ENCODE results near the gene GPC3. TPM values are rescaled to one million over a fixed set of nuclear protein-coding genes. Genes with fewer than 3 reads are reported as not detected.

The GPC3 gene
- total RNA-seq, 1 donor from 2014 or later: 1,039 TPM

DNA sequence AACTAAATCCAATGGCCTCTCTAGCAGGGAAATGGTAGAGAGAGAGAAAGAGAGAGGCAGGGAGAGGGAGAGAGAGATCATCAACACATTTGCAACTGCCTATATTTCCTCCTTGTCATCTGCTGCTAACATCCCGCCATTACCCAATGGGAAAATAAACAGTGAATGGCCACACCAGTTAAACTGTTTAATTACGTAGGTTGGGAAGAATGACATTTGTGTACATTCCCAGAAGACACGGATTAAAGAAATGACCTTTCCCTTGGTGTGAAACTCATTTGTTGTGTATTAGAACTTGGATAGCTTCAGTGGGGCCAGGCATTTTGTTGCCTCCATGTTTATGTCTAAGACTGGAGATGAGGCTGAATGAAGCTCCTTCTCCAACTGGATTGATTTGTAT lies 474.4 kb downstream of the GPC3 start:
- Histone ChIP-seq H3K9me3 (ENCODE audit: low read depth) (no peaks in the 10 kb centered on the region), H3F3A (ENCODE audit: low read depth) (no peaks in the 10 kb centered on the region), H2AFZ (replicated peaks) (no peak overlapping the region), H4K20me1 (ENCODE audit: low read depth) (no peaks in the 10 kb centered on the region), H3K4me1 (no peaks in the 10 kb centered on the region), H3K27ac (no peak overlapping the region), H3K4me3 (no peak overlapping the region), H3K9ac (no peak overlapping the region), H3K4me2 (no peak overlapping the region), H3K27me3 (no peaks in the 10 kb centered on the region), H3K79me2 (ENCODE audit: low read depth) (no peaks in the 10 kb centered on the region), H3K36me3 (no peaks in the 10 kb centered on the region)
- peaks cover 4% of the 10 kb centered on the region for H3K9me3 Mint-ChIP-seq
- H3K4me3 Mint-ChIP-seq: no peak overlapping the region
- no peak overlapping the region for H3K27ac Mint-ChIP-seq
- no peak for TF ChIP-seq EZH2phosphoT487 (IDR thresholded peaks at IDR 0.05)
- TF ChIP-seq EZH2 (IDR thresholded peaks at IDR 0.05): no peak
- TF ChIP-seq, protein P1, sequence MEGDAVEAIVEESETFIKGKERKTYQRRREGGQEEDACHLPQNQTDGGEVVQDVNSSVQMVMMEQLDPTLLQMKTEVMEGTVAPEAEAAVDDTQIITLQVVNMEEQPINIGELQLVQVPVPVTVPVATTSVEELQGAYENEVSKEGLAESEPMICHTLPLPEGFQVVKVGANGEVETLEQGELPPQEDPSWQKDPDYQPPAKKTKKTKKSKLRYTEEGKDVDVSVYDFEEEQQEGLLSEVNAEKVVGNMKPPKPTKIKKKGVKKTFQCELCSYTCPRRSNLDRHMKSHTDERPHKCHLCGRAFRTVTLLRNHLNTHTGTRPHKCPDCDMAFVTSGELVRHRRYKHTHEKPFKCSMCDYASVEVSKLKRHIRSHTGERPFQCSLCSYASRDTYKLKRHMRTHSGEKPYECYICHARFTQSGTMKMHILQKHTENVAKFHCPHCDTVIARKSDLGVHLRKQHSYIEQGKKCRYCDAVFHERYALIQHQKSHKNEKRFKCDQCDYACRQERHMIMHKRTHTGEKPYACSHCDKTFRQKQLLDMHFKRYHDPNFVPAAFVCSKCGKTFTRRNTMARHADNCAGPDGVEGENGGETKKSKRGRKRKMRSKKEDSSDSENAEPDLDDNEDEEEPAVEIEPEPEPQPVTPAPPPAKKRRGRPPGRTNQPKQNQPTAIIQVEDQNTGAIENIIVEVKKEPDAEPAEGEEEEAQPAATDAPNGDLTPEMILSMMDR (IDR thresholded peaks at IDR 0.05): no peak
- H3K36me3 Mint-ChIP-seq: no peaks in the 10 kb centered on the region
- H3K4me1 Mint-ChIP-seq: peaks cover 7% of the 10 kb centered on the region
- H3K27me3 Mint-ChIP-seq (ENCODE audit: insufficient read depth, low read depth): no peaks in the 10 kb centered on the region
- no peak for DNase-seq (ENCODE audit: low spot score)

DNA sequence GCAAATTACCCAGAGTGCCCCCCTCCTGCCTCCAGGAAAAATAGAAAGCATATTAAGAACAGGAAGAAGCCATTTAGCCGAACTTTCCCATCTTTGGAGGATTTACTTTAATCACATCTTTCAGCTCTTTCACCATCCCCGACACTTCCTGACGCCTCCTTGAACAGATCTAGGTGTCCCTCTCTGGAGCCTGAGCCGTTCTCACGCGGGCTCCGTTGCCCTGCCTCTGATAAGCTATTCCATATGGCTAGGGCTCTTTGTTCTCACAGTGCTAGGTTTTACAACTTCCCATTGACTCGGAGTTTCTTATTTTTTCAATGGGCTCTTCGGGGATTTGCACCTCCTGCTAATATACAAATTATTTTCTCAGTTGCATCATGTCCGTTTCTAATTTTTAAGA lies 488.0 kb downstream of the GPC3 start:
- no peaks in the 10 kb centered on the region for H3K4me1 ChIP-seq
- no peaks in the 10 kb centered on the region for H3K27me3 ChIP-seq
- no peaks in the 10 kb centered on the region for H3K9me3 ChIP-seq (ENCODE audit: low read depth)
- H3K27ac ChIP-seq: no peak overlapping the region
- no peak overlapping the region for H3K9ac ChIP-seq
- no peaks in the 10 kb centered on the region for H4K20me1 ChIP-seq (ENCODE audit: low read depth)
- no peaks in the 10 kb centered on the region for H3K36me3 ChIP-seq
- H2AFZ ChIP-seq (replicated peaks): no peak overlapping the region
- no peak for DNase-seq (ENCODE audit: low spot score)
- Mint-ChIP-seq H3K27me3 (ENCODE audit: insufficient read depth, low read depth) (peaks cover 4% of the 10 kb centered on the region), H3K9me3 (no peaks in the 10 kb centered on the region), H3K27ac (peak overlapping the region; percentile 38), H3K4me3 (no peak overlapping the region), H3K36me3 (no peaks in the 10 kb centered on the region), H3K4me1 (peaks cover 9% of the 10 kb centered on the region)
- no peaks in the 10 kb centered on the region for H3F3A ChIP-seq (ENCODE audit: low read depth)
- no peaks in the 10 kb centered on the region for H3K79me2 ChIP-seq (ENCODE audit: low read depth)
- no peak overlapping the region for H3K4me2 ChIP-seq
- no peak overlapping the region for H3K4me3 ChIP-seq
- TF ChIP-seq, protein P1 (IDR thresholded peaks at IDR 0.05): no peak
- TF ChIP-seq EZH2 (IDR thresholded peaks at IDR 0.05) (no peak), EZH2phosphoT487 (IDR thresholded peaks at IDR 0.05) (no peak)

DNA sequence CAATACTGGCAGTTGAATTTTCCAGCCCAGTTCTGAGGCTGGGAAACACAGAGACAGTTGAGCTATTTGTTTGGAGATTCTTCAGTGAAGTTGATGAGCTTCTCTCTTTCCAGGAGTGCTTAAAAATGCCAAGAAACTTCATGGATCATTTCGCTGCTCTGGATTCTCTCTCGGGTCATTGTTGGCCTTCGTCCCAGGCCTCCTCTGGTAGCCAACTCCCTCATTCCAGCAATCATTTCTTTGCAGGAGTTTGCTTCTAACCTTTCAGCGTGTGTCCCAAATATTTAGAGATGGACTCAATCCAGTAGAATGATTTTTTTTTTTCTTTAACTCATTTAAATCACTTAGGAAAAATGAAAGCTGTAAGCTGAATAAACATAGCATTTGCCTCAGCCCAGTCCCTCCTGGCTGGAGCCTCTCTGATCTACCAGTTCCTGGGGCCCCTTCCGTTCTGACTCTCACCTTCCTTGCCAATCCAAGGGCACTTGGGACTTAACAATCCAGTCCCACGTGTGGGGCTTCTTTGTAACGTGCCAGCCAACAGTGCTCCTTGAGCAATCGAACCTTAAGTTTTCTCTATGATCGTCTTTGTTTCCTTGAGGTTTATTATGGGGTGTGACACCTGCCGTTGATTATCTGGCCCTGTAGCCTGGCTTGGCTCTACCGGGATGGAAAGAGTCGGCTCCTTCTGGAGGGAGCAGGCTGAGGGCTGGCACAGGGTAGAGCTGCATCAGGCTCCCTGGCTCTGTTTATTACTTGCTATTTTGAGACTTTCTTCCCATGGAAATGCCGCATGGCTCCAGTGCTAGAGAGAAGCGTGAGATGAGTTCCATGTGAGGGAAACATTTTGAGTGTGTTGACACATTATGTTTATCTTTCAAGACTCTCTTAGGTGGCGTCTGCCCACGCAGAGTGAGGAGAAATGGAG lies 489.7 kb downstream of the GPC3 start:
- Mint-ChIP-seq H3K4me3 (no peak overlapping the region), H3K27ac (peak overlapping the region; percentile 54), H3K9me3 (no peaks in the 10 kb centered on the region), H3K27me3 (ENCODE audit: insufficient read depth, low read depth) (peaks cover 4% of the 10 kb centered on the region), H3K4me1 (peaks cover 9% of the 10 kb centered on the region), H3K36me3 (no peaks in the 10 kb centered on the region)
- no peak for TF ChIP-seq EZH2phosphoT487 (IDR thresholded peaks at IDR 0.05)
- TF ChIP-seq, protein P1 (IDR thresholded peaks at IDR 0.05): no peak
- no peak for TF ChIP-seq EZH2 (IDR thresholded peaks at IDR 0.05)
- no peak overlapping the region for H3K27ac ChIP-seq
- H3K4me3 ChIP-seq: no peak overlapping the region
- H3K27me3 ChIP-seq: no peaks in the 10 kb centered on the region
- H3F3A ChIP-seq (ENCODE audit: low read depth): no peaks in the 10 kb centered on the region
- H3K79me2 ChIP-seq (ENCODE audit: low read depth): no peaks in the 10 kb centered on the region
- DNase-seq (ENCODE audit: low spot score): no peak
- no peak overlapping the region for H3K4me2 ChIP-seq
- H3K36me3 ChIP-seq: no peaks in the 10 kb centered on the region
- H2AFZ ChIP-seq (replicated peaks): no peak overlapping the region
- H3K4me1 ChIP-seq: no peaks in the 10 kb centered on the region
- no peak overlapping the region for H3K9ac ChIP-seq
- H3K9me3 ChIP-seq (ENCODE audit: low read depth): no peaks in the 10 kb centered on the region
- no peaks in the 10 kb centered on the region for H4K20me1 ChIP-seq (ENCODE audit: low read depth)
